ENCODE results near the gene FHOD1. TPM values are rescaled to one million over a fixed set of nuclear protein-coding genes. Genes with fewer than 3 reads are reported as not detected.

The FHOD1 gene
- 10 to 100 TPM; 46.3 to 55.9 (median 51.1) TPM for total RNA-seq (2021; fragmentation: NEBNext Ultra II Directional; extraction: Animal tissue kit (Norgen Biotek cat#: 25700))
- long read RNA-seq, partial matches to known transcripts = 1 of 1 reads
- long read RNA-seq, other reads (novel, unspliced or antisense) = 0 of 1 reads

GRCh38 chr16:67247192-67248072 lies at the start of gene FHOD1:
TSS of gene FHOD1 (minus strand) at chr16:67247481. CDS start at chr16:67247410, 71 bp downstream.
- peaks cover 58% of the 10 kb centered on the region for H3K4me1 Mint-ChIP-seq (ENCODE audit: low read depth)
- peak within 1 kb of the TSS; percentile 97 for H3K27ac Mint-ChIP-seq
- H3K9me3 Mint-ChIP-seq = no peaks in the 10 kb centered on the region
- TF ChIP-seq CTCF (IDR thresholded peaks at IDR 0.05) = no peak
- peak within 1 kb of the TSS; percentile 89 for H3K4me3 Mint-ChIP-seq
- no peaks in the 10 kb centered on the region; the same call in 1 of the 2 replicates for H3K36me3 Mint-ChIP-seq (ENCODE audit: low read depth)
- DNase-seq = peak; percentile 93
- H3K27me3 Mint-ChIP-seq (ENCODE audit: insufficient read depth) = peaks cover 2% of the 10 kb centered on the region

GRCh38 chr16:67296420-67296819 lies 49.1 kb upstream of the FHOD1 start:
- Mint-ChIP-seq H3K27me3 (ENCODE audit: insufficient read depth) (peaks cover 17% of the 10 kb centered on the region), H3K9me3 (no peaks in the 10 kb centered on the region), H3K27ac (peak overlapping the region; percentile 1; the same call in 1 of the 2 replicates), H3K4me3 (no peak overlapping the region), H3K36me3 (ENCODE audit: low read depth) (no peaks in the 10 kb centered on the region), H3K4me1 (ENCODE audit: low read depth) (peaks cover 29% of the 10 kb centered on the region)
- DNase-seq = peak; percentile 63
- no peak for TF ChIP-seq CTCF (IDR thresholded peaks at IDR 0.05)

- peaks cover 17% of the 10 kb centered on the region for H3K27me3 Mint-ChIP-seq (ENCODE audit: insufficient read depth)
- peaks cover 36% of the 10 kb centered on the region for H3K4me1 Mint-ChIP-seq (ENCODE audit: low read depth)
- no peak; the same call in 1 of the 2 replicates for TF ChIP-seq CTCF (IDR thresholded peaks at IDR 0.05)
- no peak overlapping the region for H3K27ac Mint-ChIP-seq
- DNase-seq = no peak
- H3K4me3 Mint-ChIP-seq = no peak overlapping the region
- H3K9me3 Mint-ChIP-seq = no peaks in the 10 kb centered on the region
- no peaks in the 10 kb centered on the region for H3K36me3 Mint-ChIP-seq (ENCODE audit: low read depth)
These were observed 47.7 kb upstream of the FHOD1 start for GRCh38 chr16:67294938-67295361.

GRCh38 chr16:67294171-67294757 lies 47.0 kb upstream of the FHOD1 start:
- Mint-ChIP-seq H3K27me3 (ENCODE audit: insufficient read depth) (peaks cover 17% of the 10 kb centered on the region), H3K27ac (no peak overlapping the region), H3K36me3 (ENCODE audit: low read depth) (no peaks in the 10 kb centered on the region), H3K9me3 (no peaks in the 10 kb centered on the region), H3K4me3 (no peak overlapping the region), H3K4me1 (ENCODE audit: low read depth) (peaks cover 36% of the 10 kb centered on the region)
- TF ChIP-seq CTCF (IDR thresholded peaks at IDR 0.05) = no peak
- no peak for DNase-seq

- no peak for TF ChIP-seq CTCF (IDR thresholded peaks at IDR 0.05)
- Mint-ChIP-seq H3K36me3 (ENCODE audit: low read depth) (no peaks in the 10 kb centered on the region), H3K27ac (no peak overlapping the region), H3K27me3 (ENCODE audit: insufficient read depth) (peaks cover 20% of the 10 kb centered on the region), H3K4me1 (ENCODE audit: low read depth) (peaks cover 25% of the 10 kb centered on the region), H3K4me3 (no peak overlapping the region), H3K9me3 (no peaks in the 10 kb centered on the region)
- DNase-seq = no peak
These were observed 44.2 kb upstream of the FHOD1 start for GRCh38 chr16:67291461-67291860.
